B cell (primary cell): ENCODE results near the gene SAP30.

Experiments
- EZH2 ChIP-seq: IDR thresholded peaks from 2 replicates; pipeline ENCODE4 v1.6.1; 2012; ENCODE audit warnings: borderline replicate concordance, low read depth, mild to moderate bottlenecking, moderate library complexity, low read length; ENCODE audit not compliant: insufficient read depth, poor library complexity, severe bottlenecking
- TF ChIP-seq, protein P1 (sequence below): fragments of 200-600 bp; IDR thresholded peaks from one replicate; pipeline ENCODE4 v1.8.0; 2022; ENCODE audit warnings: antibody characterized with exemption, mild to moderate bottlenecking

DNA sequence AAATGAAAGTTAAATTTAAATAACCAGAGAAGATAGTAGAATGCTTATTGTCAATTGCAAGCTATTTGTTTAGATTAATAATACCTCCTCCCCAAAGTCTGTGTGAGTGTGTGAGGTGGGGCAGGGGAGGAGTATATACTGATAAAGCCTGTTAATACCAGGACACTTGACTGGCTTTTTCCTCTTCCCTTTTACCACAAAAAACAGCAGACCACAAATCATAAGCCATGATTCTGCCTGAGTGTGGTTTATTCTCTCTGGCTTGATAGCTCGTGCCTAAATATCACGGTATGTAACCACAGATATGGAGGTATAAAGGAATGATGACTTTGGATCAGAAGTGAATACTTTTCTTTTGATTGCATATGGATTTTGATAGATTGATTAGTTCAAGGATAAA, 50.0 kb downstream of the SAP30 start:
- no peak for TF ChIP-seq EZH2
- TF ChIP-seq, protein P1, sequence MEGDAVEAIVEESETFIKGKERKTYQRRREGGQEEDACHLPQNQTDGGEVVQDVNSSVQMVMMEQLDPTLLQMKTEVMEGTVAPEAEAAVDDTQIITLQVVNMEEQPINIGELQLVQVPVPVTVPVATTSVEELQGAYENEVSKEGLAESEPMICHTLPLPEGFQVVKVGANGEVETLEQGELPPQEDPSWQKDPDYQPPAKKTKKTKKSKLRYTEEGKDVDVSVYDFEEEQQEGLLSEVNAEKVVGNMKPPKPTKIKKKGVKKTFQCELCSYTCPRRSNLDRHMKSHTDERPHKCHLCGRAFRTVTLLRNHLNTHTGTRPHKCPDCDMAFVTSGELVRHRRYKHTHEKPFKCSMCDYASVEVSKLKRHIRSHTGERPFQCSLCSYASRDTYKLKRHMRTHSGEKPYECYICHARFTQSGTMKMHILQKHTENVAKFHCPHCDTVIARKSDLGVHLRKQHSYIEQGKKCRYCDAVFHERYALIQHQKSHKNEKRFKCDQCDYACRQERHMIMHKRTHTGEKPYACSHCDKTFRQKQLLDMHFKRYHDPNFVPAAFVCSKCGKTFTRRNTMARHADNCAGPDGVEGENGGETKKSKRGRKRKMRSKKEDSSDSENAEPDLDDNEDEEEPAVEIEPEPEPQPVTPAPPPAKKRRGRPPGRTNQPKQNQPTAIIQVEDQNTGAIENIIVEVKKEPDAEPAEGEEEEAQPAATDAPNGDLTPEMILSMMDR, result no peak
